HepG2 (cell line): ENCODE data around the gene SCP2. TPM values are rescaled to one million over a fixed set of nuclear protein-coding genes. Genes with fewer than 3 reads are reported as not detected.

Source experiments
- BATF2 ChIP-seq: sonication (generic); formaldehyde crosslinking; IDR thresholded peaks from 2 replicates; pipeline ENCODE4 v1.8.0; 2022; ENCODE audit warnings: mild to moderate bottlenecking, missing genetic modification reagents, moderate library complexity
- ZNF34 ChIP-seq: sonication (generic); formaldehyde crosslinking; IDR thresholded peaks from 2 replicates; pipeline ENCODE4 v1.4.0; 2020; ENCODE audit warnings: mild to moderate bottlenecking, missing genetic modification reagents, borderline replicate concordance
- ZNF646 ChIP-seq: sonication (generic); formaldehyde crosslinking; IDR thresholded peaks from 2 replicates; pipeline ENCODE4 v1.9.0; 2021; ENCODE audit warnings: mild to moderate bottlenecking, missing genetic modification reagents
- ZNF747 ChIP-seq: sonication (generic); formaldehyde crosslinking; IDR thresholded peaks from 2 replicates; pipeline ENCODE4 v1.8.1; 2023; ENCODE audit warnings: missing genetic modification reagents, mild to moderate bottlenecking, borderline replicate concordance
- polyA plus RNA-seq, 8 experiments: library from polyadenylated mRNA; depleted of rRNA in 3 of 8; stranded (reverse) in 7 of 8; unstranded in 1 of 8; fragments of >200 nt; fragmentation: Illumina TruSeq in 4 of 8; extraction: Trizol in 4 of 8; gene quantifications; 2 replicates each; pipeline versions ENCODE4 v1.2.1 to v1.2.3, GENCODE V29; 2011 to 2016; ENCODE audit warnings: low read depth in 4 of 8, missing spikeins in 1 of 8, mixed read lengths in 1 of 8; ENCODE audit not compliant: insufficient read depth in 1 of 8
- total RNA-seq, 5 experiments: library from RNA; depleted of rRNA; stranded (reverse); fragments of >200 nt; fragmentation: Illumina TruSeq; extraction: Trizol; gene quantifications; 2 replicates each; pipeline ENCODE4 v1.2.3, GENCODE V29; 2016; ENCODE audit warnings: low read depth in 1 of 5

The SCP2 gene
- total and polyA plus RNA-seq, 2 of the 13 experiments (the other 11 are each of a cell fraction or from before 2014, with no cell fraction given), result 59.0 to 133 TPM

GRCh38 chr1:53077599-53077965 is 150.5 kb downstream of the SCP2 start (continued):
- TF ChIP-seq ZNF646 (CRISPR knock-in tag), result no peak
- no peak for TF ChIP-seq BATF2 (CRISPR knock-in tag)
- no peak for TF ChIP-seq ZNF34 (CRISPR knock-in tag)
- no peak for TF ChIP-seq ZNF747 (CRISPR knock-in tag)
